Osteoblast (primary cell): ENCODE measurements around the gene ALCAM. TPM values are rescaled to one million over a fixed set of nuclear protein-coding genes. Genes with fewer than 3 reads are reported as not detected.

Source experiments
- DNase-seq: peaks from one replicate; pipeline ENCODE4 v3.0.0; 2011; ENCODE audit warnings: low spot score, mixed read lengths; ENCODE audit not compliant: insufficient read length; ENCODE audit errors: missing footprints
- H2AFZ ChIP-seq: 2 replicates; pipeline ENCODE4 v1.6.0; 2011; ENCODE audit warnings: mild to moderate bottlenecking, low read length
- H3K27ac ChIP-seq: 2 replicates; pipeline ENCODE4 v1.5.1; 2011; ENCODE audit warnings: mild to moderate bottlenecking, low read depth, low read length, moderate library complexity
- H3K27me3 ChIP-seq: 2 replicates; pipeline ENCODE4 v1.6.0; 2012; ENCODE audit warnings: mild to moderate bottlenecking, control low read depth, inconsistent platforms, low read length, moderate library complexity; ENCODE audit not compliant: insufficient read depth
- H3K36me3 ChIP-seq: 2 replicates; pipeline ENCODE4 v1.5.1; 2011; ENCODE audit warnings: mild to moderate bottlenecking, low read length, control low read depth, moderate library complexity; ENCODE audit not compliant: insufficient read depth
- H3K4me1 ChIP-seq: 2 replicates; pipeline ENCODE4 v1.5.1; 2011; ENCODE audit warnings: mild to moderate bottlenecking, low read length, control low read depth, moderate library complexity; ENCODE audit not compliant: insufficient read depth
- H3K4me2 ChIP-seq: 2 replicates; pipeline ENCODE4 v1.6.0; 2011; ENCODE audit warnings: mild to moderate bottlenecking, low read length; ENCODE audit not compliant: insufficient read depth
- H3K4me3 ChIP-seq: fragments of 200-600 bp; sonication (generic); 3 replicates; pipeline ENCODE4 v1.5.1; 2012; ENCODE audit warnings: mild to moderate bottlenecking, low read length, inconsistent platforms; ENCODE audit not compliant: insufficient read depth
- H3K79me2 ChIP-seq: 2 replicates; pipeline ENCODE4 v1.6.0; 2012; ENCODE audit warnings: mild to moderate bottlenecking, low read length, control low read depth, inconsistent platforms; ENCODE audit not compliant: insufficient read depth
- H3K9me3 ChIP-seq: 2 replicates; pipeline ENCODE4 v1.5.1; 2011; ENCODE audit warnings: low read depth, low read length, control low read depth
- H4K20me1 ChIP-seq: 2 replicates; pipeline ENCODE4 v1.6.0; 2012; ENCODE audit warnings: mild to moderate bottlenecking, low read length, control low read depth; ENCODE audit not compliant: insufficient read depth
- CTCF ChIP-seq: IDR thresholded peaks from 2 replicates; pipeline ENCODE4 v1.5.1; 2011; ENCODE audit warnings: mild to moderate bottlenecking, low read depth, low read length, moderate library complexity; ENCODE audit errors: extremely low read depth
- total RNA-seq: library from RNA; depleted of rRNA; stranded (reverse); fragments of >200 nt; gene quantifications from 2 replicates; pipeline ENCODE4 v1.2.3, GENCODE V29; 2012

Gene ALCAM
- total RNA-seq, 1 donor: 178 TPM

GRCh38 chr3:105456017-105456416 is 89.3 kb downstream of the ALCAM start:
- H2AFZ ChIP-seq: no peak overlapping the region
- H3K4me2 ChIP-seq: no peak overlapping the region
- H3K27ac ChIP-seq: no peak overlapping the region
- H3K27me3 ChIP-seq: no peaks in the 10 kb centered on the region
- H4K20me1 ChIP-seq: peaks cover 5% of the 10 kb centered on the region
- H3K79me2 ChIP-seq: peaks cover 89% of the 10 kb centered on the region
- H3K4me3 ChIP-seq: no peak overlapping the region
- no peaks in the 10 kb centered on the region for H3K9me3 ChIP-seq
- peaks cover 21% of the 10 kb centered on the region for H3K4me1 ChIP-seq
- DNase-seq: no peak
- TF ChIP-seq CTCF: no peak
- H3K36me3 ChIP-seq: no peaks in the 10 kb centered on the region

DNA sequence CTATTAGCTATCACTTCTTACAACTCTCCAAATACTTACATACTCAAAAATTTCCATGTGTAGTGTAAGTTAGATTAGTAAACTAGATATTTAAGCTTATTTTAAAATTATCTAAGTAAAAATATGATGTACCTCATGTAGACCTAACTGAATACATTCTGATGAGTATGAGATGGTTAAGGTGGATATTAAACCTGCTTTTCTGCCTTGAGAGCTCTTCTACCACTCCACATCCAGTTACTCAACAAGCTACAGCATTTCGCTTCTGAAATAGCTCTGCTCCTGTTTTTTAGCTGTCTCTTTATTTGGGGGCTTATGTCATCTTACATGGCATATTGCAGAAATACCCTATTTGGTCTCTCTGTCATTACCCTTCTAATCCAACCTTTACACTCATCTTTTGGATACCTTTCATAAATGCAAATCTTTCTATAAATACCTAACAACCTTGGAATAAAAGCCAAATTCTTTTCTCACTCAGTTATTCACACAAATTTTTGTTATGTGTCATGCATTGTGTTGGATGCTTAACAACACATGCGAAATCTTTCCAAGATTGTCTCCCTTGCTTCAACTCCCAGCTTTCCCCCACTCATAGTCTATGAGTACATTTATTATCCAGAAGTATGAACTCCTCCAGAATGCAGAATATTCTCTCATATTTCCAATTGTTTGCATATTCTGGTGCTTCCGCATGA is 92.0 kb downstream of the ALCAM start:
- H3K4me3 ChIP-seq: no peak overlapping the region
- peak overlapping the region; percentile 29 for H3K4me2 ChIP-seq
- peak; percentile 76 for DNase-seq

GRCh38 chr3:105459566-105460290 is 93.0 kb downstream of the ALCAM start:
- no peak overlapping the region for H2AFZ ChIP-seq
- DNase-seq: no peak
- TF ChIP-seq CTCF: no peak
- H3K27me3 ChIP-seq: no peaks in the 10 kb centered on the region
- H3K27ac ChIP-seq: peak overlapping the region; percentile 35
- H4K20me1 ChIP-seq: peaks cover 5% of the 10 kb centered on the region
- no peaks in the 10 kb centered on the region for H3K36me3 ChIP-seq
- H3K4me1 ChIP-seq: peaks cover 21% of the 10 kb centered on the region
- H3K4me3 ChIP-seq: no peak overlapping the region
- peak overlapping the region; percentile 29 for H3K4me2 ChIP-seq
- H3K9me3 ChIP-seq: no peaks in the 10 kb centered on the region
- H3K79me2 ChIP-seq: peaks cover 90% of the 10 kb centered on the region

More for the DNA sequence above, 92.0 kb downstream of the ALCAM start:
- Histone ChIP-seq H3K9me3 (no peaks in the 10 kb centered on the region), H3K36me3 (no peaks in the 10 kb centered on the region), H3K27ac (peak overlapping the region; percentile 59), H2AFZ (no peak overlapping the region), H3K4me1 (peaks cover 21% of the 10 kb centered on the region), H3K79me2 (peaks cover 89% of the 10 kb centered on the region), H4K20me1 (peaks cover 5% of the 10 kb centered on the region), H3K27me3 (no peaks in the 10 kb centered on the region)
- no peak for TF ChIP-seq CTCF

DNA sequence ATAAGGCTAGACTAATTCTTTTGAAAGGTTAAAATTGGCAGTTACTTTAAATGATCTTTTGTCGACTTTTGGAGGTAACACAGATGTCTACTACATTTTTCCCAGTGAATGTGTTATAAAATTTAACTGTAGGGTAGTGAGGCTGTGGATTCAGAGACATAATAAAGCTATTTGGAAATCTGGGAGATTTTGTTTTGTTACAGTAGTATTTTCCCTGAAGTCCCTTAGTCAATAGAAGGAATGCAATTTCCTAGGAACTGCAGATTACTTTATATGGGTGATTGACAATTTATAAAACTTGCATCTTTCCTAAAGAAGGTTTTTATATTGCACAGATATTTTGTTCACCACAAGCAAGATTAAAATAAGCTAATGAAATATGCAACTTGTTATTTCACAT is 96.9 kb downstream of the ALCAM start:
- Histone ChIP-seq H3K9me3 (no peaks in the 10 kb centered on the region), H4K20me1 (peaks cover 5% of the 10 kb centered on the region), H3K79me2 (peaks cover 92% of the 10 kb centered on the region), H3K4me1 (peaks cover 32% of the 10 kb centered on the region), H3K4me3 (no peak overlapping the region), H3K36me3 (no peaks in the 10 kb centered on the region), H3K27ac (no peak overlapping the region), H3K27me3 (no peaks in the 10 kb centered on the region), H2AFZ (no peak overlapping the region), H3K4me2 (no peak overlapping the region)
- no peak for DNase-seq
- TF ChIP-seq CTCF: no peak
